NCI-H69 (cell line): ENCODE results near the gene DHRS7B.
"Not testable (repeated sequence)": the region's sequence is repeated elsewhere in the genome, so short reads cannot be mapped to it uniquely, and the experiment has no call there.

Experiments used
- DNase-seq: peaks from one replicate; lab custom pipeline; 2025; lab: John Stamatoyannopoulos, UW

DHRS7B gene

GRCh38 chr17:21126645-21127508 lies at the start of gene DHRS7B:
TSS of gene DHRS7B (plus strand) at chr17:21126964. CDS start at chr17:21126972, 8 bp downstream.
- DNase-seq: peak; percentile 94

- no peak for DNase-seq
Observed at GRCh38 chr17:21077281-21077680, 49.5 kb upstream of the DHRS7B start.

- DNase-seq: no peak
Observed at GRCh38 chr17:21078016-21078780, 48.6 kb upstream of the DHRS7B start.

- no peak for DNase-seq
Observed at GRCh38 chr17:21079196-21079595, 47.6 kb upstream of the DHRS7B start.

GRCh38 chr17:21082001-21082436 lies 44.7 kb upstream of the DHRS7B start:
- no peak for DNase-seq

- DNase-seq: not testable (repeated sequence)
Observed at GRCh38 chr17:21085280-21085679, 41.5 kb upstream of the DHRS7B start.

- DNase-seq: no peak
Observed at GRCh38 chr17:21085707-21086106, 41.1 kb upstream of the DHRS7B start.

GRCh38 chr17:21089145-21089544 lies 37.6 kb upstream of the DHRS7B start:
- no peak for DNase-seq

GRCh38 chr17:21089933-21090901 lies 36.5 kb upstream of the DHRS7B start:
- no peak for DNase-seq

GRCh38 chr17:21090902-21091618 lies 35.7 kb upstream of the DHRS7B start:
- DNase-seq: no peak

- DNase-seq: no peak
Observed at GRCh38 chr17:21094298-21094704, 32.5 kb upstream of the DHRS7B start.

GRCh38 chr17:21095735-21096134 lies 31.0 kb upstream of the DHRS7B start:
- no peak for DNase-seq

GRCh38 chr17:21096874-21097273 lies 29.9 kb upstream of the DHRS7B start:
- DNase-seq: no peak

- DNase-seq: peak; percentile 92
Observed at GRCh38 chr17:21098934-21099689, 27.7 kb upstream of the DHRS7B start.

- DNase-seq: no peak
Observed at GRCh38 chr17:21100636-21101035, 26.1 kb upstream of the DHRS7B start.

- no peak for DNase-seq
Observed at GRCh38 chr17:21104608-21105007, 22.2 kb upstream of the DHRS7B start.

- DNase-seq: no peak
Observed at GRCh38 chr17:21105064-21105894, 21.5 kb upstream of the DHRS7B start.

- DNase-seq: no peak
Observed at GRCh38 chr17:21106316-21106715, 20.4 kb upstream of the DHRS7B start.

GRCh38 chr17:21107067-21107650 lies 19.6 kb upstream of the DHRS7B start:
- not testable (repeated sequence) for DNase-seq
